ENCODE data around the gene C19orf12. TPM values are rescaled to one million over a fixed set of nuclear protein-coding genes. Genes with fewer than 3 reads are reported as not detected.

C19orf12 gene
- total RNA-seq, 1 experiment from 2014 or later, result 15.5 TPM

DNA sequence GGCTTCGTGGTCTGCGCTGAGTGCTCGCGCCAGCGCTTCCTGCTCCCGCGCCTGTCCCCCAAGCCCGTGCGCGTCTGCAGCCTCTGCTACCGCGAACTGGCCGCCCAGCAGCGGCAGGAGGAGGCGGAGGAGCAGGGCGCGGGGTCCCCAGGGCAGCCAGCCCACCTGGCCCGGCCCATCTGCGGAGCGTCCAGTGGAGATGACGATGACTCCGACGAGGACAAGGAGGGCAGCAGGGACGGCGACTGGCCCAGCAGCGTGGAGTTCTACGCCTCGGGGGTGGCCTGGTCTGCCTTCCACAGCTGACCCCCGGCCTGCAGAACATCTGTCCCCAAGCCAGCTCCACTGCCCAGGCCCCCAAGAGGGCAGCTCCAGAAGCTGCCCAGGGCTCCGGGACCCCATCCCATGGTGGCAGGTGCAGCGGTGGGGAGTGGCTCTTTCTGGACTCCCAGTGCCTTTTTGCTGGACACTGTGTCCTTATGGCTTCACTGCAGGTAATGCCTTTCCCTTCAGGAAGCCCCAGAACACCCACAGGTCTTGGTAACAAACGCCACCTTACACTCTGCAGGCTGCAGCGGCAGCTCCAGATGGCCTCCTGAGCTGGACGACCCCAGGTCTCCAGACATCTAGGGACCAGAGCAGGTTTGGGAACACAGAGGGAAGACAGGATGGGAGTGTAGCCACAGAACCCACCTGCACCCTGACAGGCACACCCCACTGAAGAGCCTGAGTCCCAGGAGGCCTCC is 40.5 kb downstream of the C19orf12 start:
- H3K27me3 Mint-ChIP-seq (ENCODE audit: low read depth), result no peaks in the 10 kb centered on the region
- ATAC-seq (no peak), DNase-seq (ENCODE audit: low spot score) (no peak)
- H3K36me3 Mint-ChIP-seq, result peaks cover 12% of the 10 kb centered on the region
- H3K4me3 Mint-ChIP-seq, result no peak overlapping the region
- H3K9me3 Mint-ChIP-seq, result no peaks in the 10 kb centered on the region
- no peak for TF ChIP-seq TEAD1 (CRISPR knock-in tag; IDR thresholded peaks at IDR 0.05)
- TF ChIP-seq SMAD3 (CRISPR knock-in tag; IDR thresholded peaks at IDR 0.05; ENCODE audit: borderline replicate concordance), result no peak
- TF ChIP-seq EMX1 (CRISPR knock-in tag; IDR thresholded peaks at IDR 0.05), result no peak
- H3K4me1 Mint-ChIP-seq, result peaks cover 5% of the 10 kb centered on the region
- POLR2A ChIA-PET, result interaction anchor here (0.6 kb wide), 1 partner anchor 37 kb away, joined by 3 read pairs; no protein-coding TSS in a partner anchor
- CTCF ChIA-PET, result no interaction called here
- H3K27ac Mint-ChIP-seq, result no peak overlapping the region

DNA sequence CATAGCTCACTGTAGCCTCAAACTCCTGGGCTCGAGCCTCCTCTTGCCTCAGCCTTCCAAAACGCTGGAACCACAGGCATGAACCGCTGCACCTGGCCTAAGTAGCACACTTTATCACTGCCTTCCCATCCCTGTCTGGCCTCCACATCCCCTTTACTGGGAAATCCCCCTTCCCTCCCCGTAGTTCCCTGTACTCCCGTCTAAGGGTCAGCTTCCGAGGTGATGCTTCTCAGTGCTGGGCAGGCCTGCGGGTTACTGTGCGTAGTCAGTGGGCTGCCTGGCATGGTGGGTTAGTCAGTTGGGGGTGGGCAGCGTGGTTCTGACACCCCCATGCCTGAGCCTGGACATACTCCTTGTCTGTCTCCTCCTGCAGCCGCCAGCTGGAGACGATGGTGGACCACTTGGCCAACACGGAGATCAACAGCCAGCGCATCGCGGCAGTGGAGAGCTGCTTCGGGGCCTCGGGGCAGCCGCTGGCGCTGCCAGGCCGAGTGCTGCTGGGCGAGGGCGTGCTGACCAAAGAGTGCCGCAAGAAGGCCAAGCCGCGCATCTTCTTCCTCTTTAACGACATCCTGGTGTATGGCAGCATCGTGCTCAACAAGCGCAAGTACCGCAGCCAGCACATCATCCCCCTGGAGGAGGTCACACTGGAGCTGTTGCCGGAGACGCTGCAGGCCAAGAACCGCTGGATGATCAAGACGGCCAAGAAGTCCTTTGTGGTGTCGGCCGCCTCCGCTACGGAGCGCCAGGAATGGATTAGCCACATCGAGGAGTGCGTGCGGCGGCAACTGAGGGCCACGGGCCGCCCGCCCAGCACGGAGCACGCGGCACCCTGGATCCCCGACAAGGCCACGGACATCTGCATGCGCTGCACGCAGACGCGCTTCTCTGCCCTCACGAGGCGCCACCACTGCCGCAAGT is 41.4 kb downstream of the C19orf12 start:
- ATAC-seq, result no peak
- ChIA-PET CTCF (interaction anchor here (1.2 to 2.8 kb wide), 3 partner anchors 25 to 63 kb away, joined by 3 to 15 read pairs (median 5); no protein-coding TSS in a partner anchor), POLR2A (interaction anchor here (0.6 kb wide), 1 partner anchor 36 kb away, joined by 3 read pairs; no protein-coding TSS in a partner anchor)
- no peak for TF ChIP-seq NFYB (CRISPR knock-in tag; conservative IDR thresholded peaks at IDR 0.05; ENCODE audit: low read depth)
- TF ChIP-seq ESRRA (CRISPR knock-in tag; IDR thresholded peaks at IDR 0.05; ENCODE audit: borderline replicate concordance), result no peak
- TF ChIP-seq, protein P1, sequence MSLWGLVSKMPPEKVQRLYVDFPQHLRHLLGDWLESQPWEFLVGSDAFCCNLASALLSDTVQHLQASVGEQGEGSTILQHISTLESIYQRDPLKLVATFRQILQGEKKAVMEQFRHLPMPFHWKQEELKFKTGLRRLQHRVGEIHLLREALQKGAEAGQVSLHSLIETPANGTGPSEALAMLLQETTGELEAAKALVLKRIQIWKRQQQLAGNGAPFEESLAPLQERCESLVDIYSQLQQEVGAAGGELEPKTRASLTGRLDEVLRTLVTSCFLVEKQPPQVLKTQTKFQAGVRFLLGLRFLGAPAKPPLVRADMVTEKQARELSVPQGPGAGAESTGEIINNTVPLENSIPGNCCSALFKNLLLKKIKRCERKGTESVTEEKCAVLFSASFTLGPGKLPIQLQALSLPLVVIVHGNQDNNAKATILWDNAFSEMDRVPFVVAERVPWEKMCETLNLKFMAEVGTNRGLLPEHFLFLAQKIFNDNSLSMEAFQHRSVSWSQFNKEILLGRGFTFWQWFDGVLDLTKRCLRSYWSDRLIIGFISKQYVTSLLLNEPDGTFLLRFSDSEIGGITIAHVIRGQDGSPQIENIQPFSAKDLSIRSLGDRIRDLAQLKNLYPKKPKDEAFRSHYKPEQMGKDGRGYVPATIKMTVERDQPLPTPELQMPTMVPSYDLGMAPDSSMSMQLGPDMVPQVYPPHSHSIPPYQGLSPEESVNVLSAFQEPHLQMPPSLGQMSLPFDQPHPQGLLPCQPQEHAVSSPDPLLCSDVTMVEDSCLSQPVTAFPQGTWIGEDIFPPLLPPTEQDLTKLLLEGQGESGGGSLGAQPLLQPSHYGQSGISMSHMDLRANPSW (CRISPR knock-in tag; conservative IDR thresholded peaks at IDR 0.05; ENCODE audit: low read depth), result no peak
- no peak for TF ChIP-seq ZNF671 (CRISPR knock-in tag; IDR thresholded peaks at IDR 0.05)
- no peak for TF ChIP-seq SMAD4 (CRISPR knock-in tag; IDR thresholded peaks at IDR 0.05)
- TF ChIP-seq TCF7 (CRISPR knock-in tag; IDR thresholded peaks at IDR 0.05; ENCODE audit: low read depth), result no peak
- TF ChIP-seq IRF1 (CRISPR knock-in tag; IDR thresholded peaks at IDR 0.05), result no peak
- TF ChIP-seq, protein P2, sequence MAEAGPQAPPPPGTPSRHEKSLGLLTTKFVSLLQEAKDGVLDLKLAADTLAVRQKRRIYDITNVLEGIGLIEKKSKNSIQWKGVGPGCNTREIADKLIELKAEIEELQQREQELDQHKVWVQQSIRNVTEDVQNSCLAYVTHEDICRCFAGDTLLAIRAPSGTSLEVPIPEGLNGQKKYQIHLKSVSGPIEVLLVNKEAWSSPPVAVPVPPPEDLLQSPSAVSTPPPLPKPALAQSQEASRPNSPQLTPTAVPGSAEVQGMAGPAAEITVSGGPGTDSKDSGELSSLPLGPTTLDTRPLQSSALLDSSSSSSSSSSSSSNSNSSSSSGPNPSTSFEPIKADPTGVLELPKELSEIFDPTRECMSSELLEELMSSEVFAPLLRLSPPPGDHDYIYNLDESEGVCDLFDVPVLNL (CRISPR knock-in tag; IDR thresholded peaks at IDR 0.05; ENCODE audit: borderline replicate concordance, low read depth), result no peak
- no peak for TF ChIP-seq ZNF263 (CRISPR knock-in tag; IDR thresholded peaks at IDR 0.05; ENCODE audit: low read depth)
- no peak for TF ChIP-seq TEAD1 (CRISPR knock-in tag; IDR thresholded peaks at IDR 0.05)
- no peak for TF ChIP-seq FOXK1 (CRISPR knock-in tag; IDR thresholded peaks at IDR 0.05)
- H3K36me3 Mint-ChIP-seq, result peaks cover 12% of the 10 kb centered on the region
- H3K27me3 Mint-ChIP-seq (ENCODE audit: low read depth), result no peaks in the 10 kb centered on the region
- H3K9me3 Mint-ChIP-seq, result no peaks in the 10 kb centered on the region
- DNase-seq (ENCODE audit: low spot score), result no peak
- H3K27ac Mint-ChIP-seq, result no peak overlapping the region
- peaks cover 11% of the 10 kb centered on the region for H3K4me1 Mint-ChIP-seq
- H3K4me3 Mint-ChIP-seq, result no peak overlapping the region

GRCh38 chr19:29672933-29673336 is 42.1 kb downstream of the C19orf12 start:
- CTCF ChIA-PET, result interaction anchor here (1.2 to 2.8 kb wide), 3 partner anchors 25 to 62 kb away, joined by 3 to 15 read pairs (median 5); no protein-coding TSS in a partner anchor
- DNase-seq (ENCODE audit: low spot score) (no peak), ATAC-seq (no peak)
- H3K27ac Mint-ChIP-seq, result peak overlapping the region; percentile 64; the same call in 1 of the 2 replicates
- no peaks in the 10 kb centered on the region for H3K9me3 Mint-ChIP-seq
- POLR2A ChIA-PET, result no interaction called here
- no peaks in the 10 kb centered on the region for H3K27me3 Mint-ChIP-seq (ENCODE audit: low read depth)
- peaks cover 12% of the 10 kb centered on the region for H3K36me3 Mint-ChIP-seq
- peaks cover 19% of the 10 kb centered on the region for H3K4me1 Mint-ChIP-seq
- no peak overlapping the region for H3K4me3 Mint-ChIP-seq
- TF ChIP-seq, protein P3, sequence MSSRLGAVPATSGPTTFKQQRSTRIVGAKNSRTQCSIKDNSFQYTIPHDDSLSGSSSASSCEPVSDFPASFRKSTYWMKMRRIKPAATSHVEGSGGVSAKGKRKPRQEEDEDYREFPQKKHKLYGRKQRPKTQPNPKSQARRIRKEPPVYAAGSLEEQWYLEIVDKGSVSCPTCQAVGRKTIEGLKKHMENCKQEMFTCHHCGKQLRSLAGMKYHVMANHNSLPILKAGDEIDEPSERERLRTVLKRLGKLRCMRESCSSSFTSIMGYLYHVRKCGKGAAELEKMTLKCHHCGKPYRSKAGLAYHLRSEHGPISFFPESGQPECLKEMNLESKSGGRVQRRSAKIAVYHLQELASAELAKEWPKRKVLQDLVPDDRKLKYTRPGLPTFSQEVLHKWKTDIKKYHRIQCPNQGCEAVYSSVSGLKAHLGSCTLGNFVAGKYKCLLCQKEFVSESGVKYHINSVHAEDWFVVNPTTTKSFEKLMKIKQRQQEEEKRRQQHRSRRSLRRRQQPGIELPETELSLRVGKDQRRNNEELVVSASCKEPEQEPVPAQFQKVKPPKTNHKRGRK (CRISPR knock-in tag; IDR thresholded peaks at IDR 0.05; ENCODE audit: borderline replicate concordance), result no peak
- TF ChIP-seq, protein P4, sequence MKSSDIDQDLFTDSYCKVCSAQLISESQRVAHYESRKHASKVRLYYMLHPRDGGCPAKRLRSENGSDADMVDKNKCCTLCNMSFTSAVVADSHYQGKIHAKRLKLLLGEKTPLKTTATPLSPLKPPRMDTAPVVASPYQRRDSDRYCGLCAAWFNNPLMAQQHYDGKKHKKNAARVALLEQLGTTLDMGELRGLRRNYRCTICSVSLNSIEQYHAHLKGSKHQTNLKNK (CRISPR knock-in tag; IDR thresholded peaks at IDR 0.05), result no peak
- TF ChIP-seq, protein P5, sequence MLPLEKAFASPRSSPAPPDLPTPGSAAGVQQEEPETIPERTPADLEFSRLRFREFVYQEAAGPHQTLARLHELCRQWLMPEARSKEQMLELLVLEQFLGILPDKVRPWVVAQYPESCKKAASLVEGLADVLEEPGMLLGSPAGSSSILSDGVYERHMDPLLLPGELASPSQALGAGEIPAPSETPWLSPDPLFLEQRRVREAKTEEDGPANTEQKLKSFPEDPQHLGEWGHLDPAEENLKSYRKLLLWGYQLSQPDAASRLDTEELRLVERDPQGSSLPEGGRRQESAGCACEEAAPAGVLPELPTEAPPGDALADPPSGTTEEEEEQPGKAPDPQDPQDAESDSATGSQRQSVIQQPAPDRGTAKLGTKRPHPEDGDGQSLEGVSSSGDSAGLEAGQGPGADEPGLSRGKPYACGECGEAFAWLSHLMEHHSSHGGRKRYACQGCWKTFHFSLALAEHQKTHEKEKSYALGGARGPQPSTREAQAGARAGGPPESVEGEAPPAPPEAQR (CRISPR knock-in tag; IDR thresholded peaks at IDR 0.05), result no peak
- TF ChIP-seq NFATC4 (CRISPR knock-in tag; IDR thresholded peaks at IDR 0.05) (no peak), TCF7 (CRISPR knock-in tag; IDR thresholded peaks at IDR 0.05; ENCODE audit: low read depth) (no peak), CREB1 (CRISPR knock-in tag; IDR thresholded peaks at IDR 0.05) (no peak), SOX15 (CRISPR knock-in tag; IDR thresholded peaks at IDR 0.05) (no peak)
- TF ChIP-seq, protein P6, sequence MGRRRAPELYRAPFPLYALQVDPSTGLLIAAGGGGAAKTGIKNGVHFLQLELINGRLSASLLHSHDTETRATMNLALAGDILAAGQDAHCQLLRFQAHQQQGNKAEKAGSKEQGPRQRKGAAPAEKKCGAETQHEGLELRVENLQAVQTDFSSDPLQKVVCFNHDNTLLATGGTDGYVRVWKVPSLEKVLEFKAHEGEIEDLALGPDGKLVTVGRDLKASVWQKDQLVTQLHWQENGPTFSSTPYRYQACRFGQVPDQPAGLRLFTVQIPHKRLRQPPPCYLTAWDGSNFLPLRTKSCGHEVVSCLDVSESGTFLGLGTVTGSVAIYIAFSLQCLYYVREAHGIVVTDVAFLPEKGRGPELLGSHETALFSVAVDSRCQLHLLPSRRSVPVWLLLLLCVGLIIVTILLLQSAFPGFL (CRISPR knock-in tag; IDR thresholded peaks at IDR 0.05; ENCODE audit: borderline replicate concordance), result no peak
